Cerebellar cortex (tissue), 1 donor: ENCODE measurements around the gene PIGS.
"Not testable (repeated sequence)": the region's sequence is repeated elsewhere in the genome, so short reads cannot be mapped to it uniquely, and the experiment has no call there.

Experiments used
- DNase-seq: peaks from one replicate; pipeline ENCODE4 v3.0.0-alpha.2; 2015; ENCODE audit warnings: low spot score

Gene PIGS

DNA sequence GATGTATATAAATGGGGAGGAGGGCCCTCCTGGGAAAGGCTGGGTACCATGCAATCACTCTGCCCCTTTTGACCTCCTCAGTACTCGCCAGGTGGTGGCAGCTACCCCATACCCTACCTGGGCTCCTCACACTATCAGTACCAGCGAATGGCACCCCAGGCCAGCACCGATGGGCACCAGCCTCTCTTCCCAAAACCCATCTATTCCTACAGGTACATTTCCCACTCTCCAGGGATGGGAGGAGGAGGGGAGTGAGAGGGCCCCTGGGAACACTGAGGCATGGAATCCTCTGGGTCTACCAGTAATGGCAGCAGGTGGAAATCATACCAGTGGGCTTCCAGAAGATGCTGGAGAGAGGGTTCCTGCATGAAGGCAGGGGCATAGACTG is 42.3 kb downstream of the PIGS start:
- DNase-seq = no peak

DNA sequence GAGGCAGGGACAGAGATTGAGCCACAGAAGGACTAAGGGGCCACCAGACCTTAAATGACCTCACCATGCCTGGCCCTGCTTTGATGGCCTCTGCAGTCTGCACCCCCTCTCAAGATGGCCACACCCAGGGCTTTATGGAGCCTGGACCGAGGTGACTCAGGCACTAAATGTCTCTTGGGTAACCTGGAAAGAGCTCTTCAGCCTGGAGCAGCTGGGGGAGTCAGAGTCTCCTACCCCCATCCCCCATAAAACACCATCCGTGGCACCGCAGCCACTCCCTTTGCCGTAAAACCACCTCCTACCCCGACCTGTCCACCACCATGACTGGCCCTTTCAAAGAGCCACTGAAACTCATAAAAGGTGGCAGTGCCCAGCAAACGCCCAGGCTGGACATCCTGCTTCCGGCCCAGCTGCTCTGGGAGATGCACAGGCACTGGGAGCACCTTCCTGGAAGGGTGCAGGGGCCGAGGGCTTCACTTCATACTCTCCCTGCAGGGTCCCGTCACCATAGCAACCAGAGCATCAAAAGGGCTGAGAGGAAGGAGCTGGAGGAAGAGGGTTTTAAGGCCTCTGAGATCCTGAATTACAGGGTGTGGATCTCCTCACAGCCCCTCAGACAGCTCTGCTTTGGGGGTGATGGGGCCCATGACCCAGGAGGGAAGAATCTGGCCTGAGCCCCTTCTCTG is 42.9 kb downstream of the PIGS start:
- DNase-seq = no peak

DNA sequence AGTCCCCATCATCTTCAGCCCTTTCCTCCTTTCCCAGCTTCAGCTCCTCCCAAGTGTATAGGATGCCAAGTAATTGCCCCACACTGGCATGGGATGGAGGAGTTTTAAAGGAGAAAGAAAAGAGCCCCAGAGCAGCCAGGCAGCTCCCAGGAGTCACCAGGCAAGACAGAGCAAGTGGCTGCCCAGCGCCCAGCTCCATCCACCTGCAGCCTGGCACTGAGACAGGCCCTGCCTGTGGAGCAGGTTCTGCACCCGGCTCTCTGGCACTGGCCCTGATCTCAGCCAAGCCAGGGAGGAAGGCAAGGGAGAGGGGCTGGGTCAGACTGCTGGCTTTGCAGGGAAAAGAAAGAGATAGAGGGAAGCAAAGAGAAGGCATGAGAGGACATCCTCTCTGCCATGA is 43.5 kb downstream of the PIGS start:
- no peak for DNase-seq

DNA sequence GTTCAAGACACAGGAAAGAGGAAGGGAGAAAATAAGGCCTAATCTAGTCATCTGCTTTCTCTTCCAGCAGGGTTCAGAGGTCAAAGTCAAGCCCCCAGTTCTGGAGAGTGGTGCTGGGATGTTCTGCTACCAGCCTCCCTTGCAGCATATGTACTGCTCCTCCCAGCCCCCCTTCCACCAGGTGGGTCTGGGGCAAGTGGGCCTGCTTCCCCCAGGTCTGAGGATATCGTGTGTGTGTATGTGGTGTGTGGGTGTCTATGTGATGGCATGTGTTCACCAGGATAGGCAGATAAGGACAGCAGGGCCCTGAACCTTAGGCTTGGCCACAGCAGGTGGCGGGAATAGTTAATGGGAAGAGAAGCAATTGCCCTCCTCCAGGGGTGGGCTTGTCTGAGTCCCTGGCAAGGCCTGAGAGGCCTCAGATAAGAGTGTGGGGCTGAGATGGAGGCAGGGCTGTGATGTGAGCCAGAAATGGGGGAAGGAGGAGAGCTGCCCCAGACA is 44.1 kb downstream of the PIGS start:
- no peak for DNase-seq

GRCh38 chr17:28526381-28526780 is 44.9 kb downstream of the PIGS start:
- no peak for DNase-seq

DNA sequence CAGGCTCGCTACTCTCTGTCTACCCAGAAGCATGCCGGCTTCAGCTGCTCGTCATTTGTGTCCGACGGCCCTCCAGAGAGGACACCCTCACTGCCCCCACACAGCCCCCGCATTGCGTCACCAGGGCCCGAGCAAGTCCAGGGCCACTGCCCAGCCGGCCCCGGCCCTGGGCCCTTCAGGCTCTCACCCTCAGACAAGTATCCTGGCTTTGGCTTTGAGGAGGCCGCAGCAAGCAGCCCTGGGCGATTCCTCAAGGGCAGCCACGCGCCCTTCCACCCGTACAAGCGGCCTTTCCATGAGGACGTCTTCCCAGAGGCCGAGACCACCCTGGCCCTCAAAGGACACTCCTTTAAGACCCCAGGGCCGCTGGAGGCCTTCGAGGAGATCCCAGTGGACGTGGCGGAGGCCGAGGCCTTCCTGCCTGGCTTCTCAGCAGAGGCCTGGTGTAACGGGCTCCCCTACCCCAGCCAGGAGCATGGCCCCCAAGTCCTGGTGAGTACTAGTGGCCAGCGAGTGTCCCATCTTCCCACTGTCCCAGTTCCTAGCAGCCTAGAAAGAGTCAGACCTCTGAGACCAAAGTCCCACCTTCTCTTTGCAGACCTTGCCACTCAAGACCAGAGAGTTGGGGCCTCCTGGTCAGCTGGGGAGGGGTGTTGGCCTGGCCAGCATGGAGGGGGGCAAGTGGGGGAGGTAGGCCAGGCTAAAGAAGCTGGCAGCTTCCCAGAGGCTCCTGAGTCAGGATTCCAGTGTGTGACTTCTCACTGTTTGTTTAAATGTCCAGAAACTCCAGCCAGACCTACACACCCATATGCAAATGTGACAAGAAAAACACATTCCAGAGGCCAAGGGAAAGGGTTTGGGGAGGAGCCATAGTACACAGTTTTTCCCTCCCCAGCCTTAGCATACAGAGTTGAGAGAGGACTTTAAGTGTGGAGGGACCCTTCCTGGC is 46.6 kb downstream of the PIGS start:
- DNase-seq = no peak

- no peak for DNase-seq
Observed at GRCh38 chr17:28523876-28524275, 47.4 kb downstream of the PIGS start.

DNA sequence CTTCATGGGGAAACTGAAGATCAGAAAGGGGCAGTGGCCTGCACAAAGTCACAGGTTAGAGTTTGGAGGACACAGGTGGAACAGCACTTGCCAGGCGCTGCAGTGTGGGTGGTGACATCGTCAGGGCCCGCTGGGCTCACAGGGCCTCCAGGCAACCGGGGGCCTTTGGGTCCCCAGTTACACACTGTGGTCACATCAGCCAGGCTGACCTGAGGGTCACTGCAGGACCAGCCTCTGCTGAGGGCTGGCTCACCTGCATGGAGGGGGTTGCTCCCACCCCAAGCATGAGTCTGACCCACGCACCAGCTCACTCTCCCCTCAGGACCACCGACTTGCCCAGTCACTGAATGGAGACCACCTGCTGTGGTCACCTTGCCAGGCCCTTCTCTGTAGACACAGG is 48.1 kb downstream of the PIGS start:
- DNase-seq = no peak

GRCh38 chr17:28522281-28522680 is 49.0 kb downstream of the PIGS start:
- DNase-seq = not testable (repeated sequence)

DNA sequence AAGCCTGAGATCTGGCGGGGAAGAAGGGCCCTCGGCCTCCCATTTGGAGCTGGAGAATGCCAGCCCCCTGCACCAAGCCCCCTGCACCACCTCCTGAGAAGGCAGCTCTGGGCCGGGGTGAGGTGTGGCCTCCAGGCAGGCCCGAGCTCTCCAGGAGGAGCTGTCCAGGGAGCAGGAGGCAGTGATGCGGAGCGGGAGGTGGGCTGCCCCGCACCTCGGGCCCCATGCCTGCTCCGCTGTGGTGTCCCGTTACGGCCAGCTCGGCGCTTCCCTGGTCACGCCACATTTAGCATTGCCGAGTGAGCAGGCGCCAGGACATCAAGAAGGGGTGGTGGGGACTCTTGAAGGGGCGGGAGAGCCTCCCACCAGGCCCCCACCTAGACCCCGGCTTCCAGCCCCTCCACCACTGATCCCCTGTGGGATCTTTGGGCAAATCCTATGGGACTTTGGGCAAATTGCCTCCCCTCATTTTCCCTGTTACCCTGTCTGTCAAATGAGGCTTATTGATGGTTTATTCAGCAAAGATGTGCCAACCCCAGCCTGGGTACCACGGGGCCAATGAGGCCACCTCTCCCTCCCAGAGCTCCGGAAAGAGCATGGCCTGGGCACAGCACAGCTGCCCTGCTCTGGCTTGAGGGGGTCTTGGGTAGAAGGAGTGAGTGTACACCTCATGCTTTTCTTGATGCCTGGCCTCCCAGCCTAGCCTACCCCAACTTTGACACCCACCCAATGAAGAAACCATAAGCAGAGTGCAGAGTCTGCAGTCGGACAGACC is 49.8 kb downstream of the PIGS start:
- DNase-seq = no peak

DNA sequence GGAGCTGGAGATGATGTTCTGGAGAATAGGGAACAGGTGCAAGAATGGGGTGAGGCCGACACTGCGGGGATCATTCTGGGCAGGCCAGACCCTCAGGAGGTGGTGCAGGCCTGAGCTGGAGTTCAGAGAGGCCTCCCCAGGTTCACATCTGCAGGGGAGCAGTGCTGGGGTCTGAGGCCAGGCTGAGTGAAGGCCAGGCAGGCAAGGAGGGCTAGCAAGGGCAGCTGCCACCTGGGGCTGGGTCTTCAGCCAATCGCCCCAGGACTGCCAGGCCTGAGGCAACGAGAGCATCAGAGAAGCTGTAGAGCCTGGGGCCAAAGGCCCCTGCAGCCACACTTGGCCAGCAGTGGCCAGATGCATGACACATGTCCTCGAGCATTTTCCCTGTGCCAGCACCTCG is 50.6 kb downstream of the PIGS start:
- DNase-seq = no peak

DNA sequence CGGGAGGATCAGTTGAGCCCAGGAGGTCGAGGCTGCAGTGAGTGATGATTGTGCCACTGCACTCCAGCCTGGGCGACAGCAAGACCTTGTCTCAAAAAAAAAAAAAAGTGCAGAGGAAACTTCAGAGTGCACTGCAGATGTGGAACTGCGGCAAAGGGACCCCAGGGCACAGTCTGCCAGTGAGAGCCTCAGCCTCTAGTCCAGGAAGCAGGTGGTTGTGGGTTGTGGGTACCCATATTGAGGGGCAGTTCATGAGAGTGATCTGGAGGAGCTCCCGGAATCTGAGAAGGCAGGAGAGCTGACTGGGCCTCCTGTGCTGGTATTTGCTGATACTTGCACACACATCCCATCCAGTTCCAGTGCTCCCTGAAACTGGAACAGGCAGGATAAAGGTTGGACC is 52.1 kb downstream of the PIGS start:
- DNase-seq = no peak

DNA sequence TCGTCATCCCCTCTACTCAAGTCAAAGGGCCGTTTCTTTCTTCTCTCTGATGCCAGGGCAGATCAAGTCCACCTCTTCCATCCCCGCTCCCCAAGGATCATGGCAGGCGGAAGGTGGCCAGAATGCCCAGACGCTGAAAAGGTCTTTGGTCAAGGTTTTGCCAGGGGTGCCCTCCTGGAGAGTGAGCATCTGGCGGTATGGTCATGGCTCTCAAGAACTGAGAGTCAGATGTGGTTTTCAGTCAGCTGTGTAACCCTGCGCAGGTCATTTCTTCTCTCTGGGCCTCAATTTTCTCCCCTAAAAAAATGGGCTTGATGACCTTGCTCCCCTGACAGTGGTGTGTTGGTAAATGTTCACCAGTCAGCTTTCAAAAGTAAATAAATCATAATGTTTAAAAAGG is 52.7 kb downstream of the PIGS start:
- no peak for DNase-seq

DNA sequence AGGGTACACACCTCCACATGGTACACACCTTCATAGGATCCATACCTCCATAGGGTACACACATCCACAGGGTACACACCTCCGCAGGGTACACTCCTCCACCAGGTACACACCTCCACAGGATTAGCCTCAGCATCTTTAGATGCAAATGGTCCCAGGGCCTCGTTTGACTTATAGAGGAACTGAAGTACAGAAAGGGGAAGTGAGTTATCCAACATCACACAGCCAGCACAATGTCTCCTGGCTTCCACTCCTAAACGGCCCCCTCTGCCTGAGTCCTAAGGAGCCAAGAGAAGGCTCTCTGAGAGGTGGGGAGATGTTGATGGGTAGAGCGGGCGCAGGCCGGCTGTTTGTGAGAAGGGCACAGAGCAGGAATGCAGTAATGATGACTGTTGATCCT is 53.2 kb downstream of the PIGS start:
- DNase-seq = no peak

DNA sequence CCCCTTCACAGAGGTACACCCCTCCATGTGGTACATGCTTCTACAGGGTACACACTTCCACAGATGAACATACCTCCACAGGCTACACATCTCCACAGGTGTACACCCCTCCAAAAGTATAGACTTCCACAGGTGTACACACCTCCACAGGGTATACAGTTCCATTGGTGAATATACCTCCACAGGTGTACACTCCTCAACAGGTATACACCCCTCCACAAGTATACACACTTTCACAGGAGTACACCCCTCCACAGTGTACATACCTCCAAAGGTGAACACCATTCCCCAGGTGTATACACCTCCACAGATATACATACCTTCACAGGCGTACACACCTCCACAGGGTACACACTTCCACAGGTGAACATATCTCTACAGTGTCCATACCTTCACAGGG is 55.8 kb downstream of the PIGS start:
- no peak for DNase-seq

DNA sequence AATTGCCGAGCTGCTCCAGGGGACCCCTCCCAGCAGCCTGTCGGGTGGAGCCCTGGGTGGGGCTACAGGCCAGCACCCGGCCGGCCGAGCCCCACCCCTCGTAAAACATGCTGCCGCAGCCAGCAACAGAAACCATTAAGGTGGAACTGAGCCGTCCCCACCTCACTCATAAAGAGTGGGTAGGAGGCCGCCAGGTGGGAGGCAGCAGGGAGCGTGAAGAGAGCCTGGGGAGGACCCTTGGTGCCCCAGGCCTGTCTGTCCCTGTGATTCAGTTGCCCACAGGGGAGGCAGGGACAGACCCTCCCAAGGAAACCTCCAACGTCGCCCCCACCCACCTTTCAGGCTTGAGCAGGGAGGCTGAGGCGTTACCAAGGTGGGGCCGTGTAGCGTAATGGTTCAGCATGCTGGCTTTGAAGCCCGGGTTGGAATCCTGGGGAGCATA is 56.7 kb downstream of the PIGS start:
- no peak for DNase-seq

DNA sequence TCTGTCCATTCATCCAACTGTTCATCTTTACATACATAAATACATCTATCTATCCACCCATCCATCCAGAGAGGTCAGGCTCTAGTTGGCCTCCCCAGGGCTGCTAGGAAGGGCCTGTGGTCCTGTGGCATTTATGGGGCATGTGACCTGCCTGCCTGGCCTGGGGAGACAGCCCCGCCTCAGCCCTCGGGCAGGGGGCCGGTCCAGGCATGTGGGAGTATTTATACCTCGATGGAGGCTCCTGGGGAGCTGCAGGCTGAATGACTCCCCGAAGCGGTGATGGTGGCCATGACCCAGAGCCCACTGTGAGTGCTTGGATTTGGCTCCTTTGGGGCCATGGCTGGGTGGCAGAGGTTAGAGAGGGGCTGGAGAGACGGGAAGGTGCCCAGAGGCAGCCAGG is 57.8 kb downstream of the PIGS start:
- no peak for DNase-seq

DNA sequence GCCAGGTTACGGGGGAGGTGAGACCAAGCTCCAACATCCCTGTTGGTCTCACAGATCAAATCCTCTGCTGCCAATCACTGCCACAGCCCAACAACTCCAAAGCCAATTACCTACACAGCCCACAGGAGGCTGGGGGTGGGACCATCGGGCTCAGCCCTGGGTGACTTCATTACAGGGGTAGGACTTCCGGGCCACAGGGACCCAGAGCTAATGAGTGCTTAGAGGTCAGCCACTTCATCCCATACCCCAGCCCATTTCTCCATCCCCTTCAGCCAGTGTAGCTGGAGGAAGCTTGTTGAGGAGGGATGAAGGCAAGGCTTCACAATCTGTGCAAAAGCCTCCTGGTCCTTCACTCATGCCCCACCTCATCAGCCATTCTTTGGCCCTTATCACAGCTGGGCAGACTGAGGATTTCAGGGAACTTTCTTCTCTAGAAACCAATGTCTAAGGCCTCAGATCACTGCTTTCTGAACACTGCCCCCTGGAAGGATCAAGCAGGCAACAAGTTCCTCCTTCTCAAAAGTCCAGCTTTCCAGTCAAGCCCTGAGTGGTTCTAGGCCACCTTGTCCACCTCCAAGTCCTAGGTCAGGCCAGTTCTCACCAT is 59.4 kb downstream of the PIGS start:
- no peak for DNase-seq

DNA sequence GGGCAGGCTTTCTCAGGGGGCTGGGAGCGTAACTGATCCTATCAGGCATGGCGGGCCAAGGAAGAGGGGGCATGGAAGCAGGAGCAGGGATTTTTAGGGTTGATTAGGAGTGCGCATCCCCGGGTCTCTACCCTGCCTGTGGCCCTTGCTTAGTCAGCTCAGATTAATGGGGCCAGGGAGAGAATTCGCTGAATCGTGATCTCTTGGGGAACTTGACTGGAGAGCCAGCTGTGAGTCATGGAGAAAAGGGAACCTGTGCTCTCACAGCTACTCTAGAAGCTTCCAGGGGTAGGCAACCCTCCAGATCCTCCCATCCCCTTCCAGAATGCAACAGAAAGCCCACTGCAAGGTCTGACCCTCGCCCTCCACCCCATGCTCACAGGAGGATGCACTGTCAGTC is 61.5 kb downstream of the PIGS start:
- no peak for DNase-seq

DNA sequence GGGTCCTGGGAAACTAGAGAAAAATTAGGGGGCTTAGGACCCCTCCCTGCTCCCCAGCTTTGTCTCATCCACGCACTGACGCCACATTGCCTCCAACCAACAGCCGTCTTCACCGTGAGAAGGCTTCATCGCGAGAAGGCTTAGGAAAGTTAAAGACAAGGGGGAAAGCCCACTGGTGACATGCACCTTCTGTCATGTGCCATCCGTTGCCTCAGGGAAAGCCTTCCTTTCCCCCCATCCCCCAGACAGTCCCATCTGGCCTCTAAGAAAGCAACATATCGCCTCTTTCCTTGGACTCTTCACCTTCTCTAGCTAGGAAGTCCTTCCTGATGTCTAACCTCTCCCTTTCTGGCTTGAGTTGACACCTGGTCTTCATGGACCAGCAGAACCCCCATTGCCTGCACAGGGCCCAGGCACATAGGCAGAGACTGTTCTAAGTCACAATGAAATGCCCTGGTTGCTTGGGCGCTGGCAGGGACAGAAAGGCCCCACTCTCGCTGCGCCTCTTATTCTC is 63.1 kb downstream of the PIGS start:
- DNase-seq = no peak

DNA sequence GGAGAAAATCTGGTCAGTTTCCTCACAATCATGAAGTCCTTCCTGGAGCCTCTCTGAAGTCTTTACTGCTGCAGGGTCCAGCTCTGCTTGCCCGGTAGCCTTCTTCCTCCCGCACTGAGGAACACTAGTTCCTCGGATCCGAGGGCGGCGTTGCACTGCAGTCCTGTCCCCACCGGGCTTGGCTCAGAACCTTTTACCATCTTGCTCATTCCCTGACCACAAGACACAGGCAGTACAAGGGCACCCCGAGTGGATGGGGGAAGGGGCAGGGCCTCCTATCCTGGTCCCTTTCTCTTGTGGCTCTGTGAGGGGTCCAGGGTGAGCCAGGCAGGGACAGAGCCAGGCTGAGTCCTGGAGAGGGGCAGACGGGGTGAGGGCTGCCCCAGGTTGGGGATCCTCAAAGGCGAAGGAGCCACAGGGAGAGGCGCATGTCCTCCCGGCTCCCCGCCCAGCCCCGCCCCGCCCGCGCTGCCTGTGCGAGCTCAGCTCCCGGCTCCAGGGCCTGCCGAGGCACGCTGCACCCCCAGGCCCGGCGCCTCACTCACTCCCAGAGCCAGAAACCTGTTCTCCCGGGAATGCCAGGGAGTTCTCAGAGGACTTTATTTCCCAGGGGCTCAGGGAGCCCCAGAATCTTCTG is 63.6 kb downstream of the PIGS start:
- DNase-seq = no peak
